Ureter (tissue), 1 donor: ENCODE results near the gene ENPEP. TPM values are rescaled to one million over a fixed set of nuclear protein-coding genes. Genes with fewer than 3 reads are reported as not detected.

Experiments
- DNase-seq: peaks from one replicate; pipeline ENCODE4 v3.0.0-alpha.2; 2020; ENCODE audit warnings: low spot score
- total RNA-seq: library from RNA; stranded (reverse); gene quantifications from one replicate; pipeline ENCODE4 v1.2.4, GENCODE V29; 2023
- donor health status: DM: yes; HTN: yes; CAD: no.

The ENPEP gene
- total RNA-seq, 1 donor from 2014 or later: 3.9 TPM

GRCh38 chr4:110602061-110602460 is 126.1 kb downstream of the ENPEP start:
- DNase-seq: no peak

GRCh38 chr4:110605077-110605476 is 129.1 kb downstream of the ENPEP start:
- DNase-seq: no peak

GRCh38 chr4:110609044-110609750 is 133.2 kb downstream of the ENPEP start:
- no peak for DNase-seq

GRCh38 chr4:110610620-110610939 is 134.6 kb downstream of the ENPEP start:
- DNase-seq: no peak

DNA sequence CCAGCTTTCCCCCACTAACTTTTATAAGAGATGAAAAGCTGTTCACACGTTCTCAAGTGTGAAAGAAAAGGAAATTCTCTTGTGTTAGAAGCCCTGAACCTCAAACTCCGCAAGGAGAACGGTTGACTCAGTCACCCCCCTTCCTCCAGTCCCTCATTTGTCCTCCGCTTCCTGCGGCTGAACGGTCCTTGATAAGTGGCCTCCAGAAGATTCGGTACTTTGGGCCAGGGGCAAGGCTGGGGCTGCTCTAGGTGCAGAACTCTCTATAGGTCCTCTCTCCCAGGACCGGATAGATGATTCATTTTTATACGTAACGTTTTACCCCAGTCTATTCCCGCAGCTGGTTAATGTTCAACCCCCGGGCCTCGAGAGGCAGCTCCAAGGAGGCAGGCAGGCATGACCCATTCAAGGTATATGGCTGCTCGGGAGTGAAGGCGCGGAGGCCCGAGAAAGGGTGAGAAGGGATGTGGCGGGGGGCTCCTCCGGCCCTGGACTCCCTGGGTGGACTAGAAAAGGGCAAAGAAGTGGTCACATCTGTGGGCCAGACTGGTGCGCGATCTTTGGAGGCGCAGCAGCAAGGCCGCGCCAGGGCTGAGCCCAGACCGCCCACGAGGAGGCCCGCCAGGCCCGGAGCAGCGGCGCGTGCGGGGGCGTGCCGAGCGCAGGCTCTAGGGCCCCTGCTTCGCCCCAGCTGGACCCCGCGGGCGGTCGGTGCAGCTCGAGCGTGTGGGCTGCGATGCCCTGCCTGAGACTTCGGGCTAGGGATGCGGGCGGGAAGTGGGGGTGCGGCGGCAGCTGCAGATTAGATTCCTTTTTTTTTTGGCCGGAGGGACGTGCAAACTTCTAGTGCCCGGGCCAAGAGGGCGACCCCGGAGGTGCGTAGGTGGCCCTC is 135.2 kb downstream of the ENPEP start:
- no peak for DNase-seq

GRCh38 chr4:110611968-110612447 is 136.1 kb downstream of the ENPEP start:
- DNase-seq: no peak

GRCh38 chr4:110612631-110613269 is 136.8 kb downstream of the ENPEP start:
- DNase-seq: no peak

- no peak for DNase-seq
Measured at GRCh38 chr4:110613745-110614144, 137.8 kb downstream of the ENPEP start.

DNA sequence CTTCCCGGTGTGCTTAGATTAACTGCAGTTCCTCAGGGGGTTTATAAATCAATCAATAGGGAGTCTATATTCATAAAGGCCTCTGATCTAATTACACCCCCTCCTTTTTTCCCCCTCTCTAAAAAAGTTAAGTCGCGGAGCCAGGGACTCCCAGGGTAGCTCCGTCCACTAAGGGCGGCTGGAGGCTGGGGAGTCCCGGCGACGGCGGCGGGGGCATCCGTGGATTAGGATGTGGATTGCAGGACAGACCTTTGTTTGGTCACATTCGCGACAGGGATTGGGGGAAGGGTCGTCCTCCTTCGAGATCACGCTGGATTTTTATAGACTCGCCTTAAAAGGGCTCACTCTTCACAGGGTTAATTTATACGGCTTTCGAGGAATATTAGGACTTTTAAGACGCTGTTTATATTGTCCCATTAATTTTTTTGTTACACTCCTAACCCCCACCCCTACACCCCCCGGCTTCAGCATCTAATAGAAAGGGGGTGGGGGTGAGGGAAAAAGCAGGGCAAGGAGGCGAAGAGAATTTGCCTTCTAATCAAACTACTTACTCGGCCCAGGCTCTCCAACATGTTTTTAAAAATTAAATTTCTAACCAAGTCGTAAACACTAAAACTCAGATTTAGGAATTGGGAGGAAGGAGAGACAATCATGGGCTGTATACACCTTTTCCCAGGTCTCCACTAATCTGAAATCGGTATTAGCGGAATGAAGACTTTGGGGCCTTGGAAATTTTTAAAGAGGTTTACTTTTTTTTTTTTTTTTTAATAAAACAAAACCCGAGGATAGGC is 138.4 kb downstream of the ENPEP start:
- no peak for DNase-seq

Other genes with a start within 250 kb of the ENPEP start
- gene PITX2, start 146.9 kb downstream of the ENPEP start, total RNA-seq: not detected